Stomach (tissue), 4 donors: Measurements from ENCODE around the gene OGDH.

Source experiments
- CTCF ChIP-seq, 7 experiments: fragments of 450-650 bp in 4 of 7; fragments of 200-600 bp in 3 of 7; sonication (generic) in 3 of 7; IDR thresholded peaks; one replicate each; pipeline ENCODE4 v1.5.1; 2016 to 2019; ENCODE audit warnings: antibody characterized with exemption in 7 of 7, control low read depth in 2 of 7, mild to moderate bottlenecking in 1 of 7
- POLR2A ChIP-seq, 4 donors: fragments of 450-650 bp; IDR thresholded peaks; one replicate each; pipeline ENCODE4 v1.6.1; 2016; ENCODE audit warnings: antibody characterized with exemption in 4 of 4, control low read depth in 2 of 4, mild to moderate bottlenecking in 1 of 4, moderate library complexity in 1 of 4

GRCh38 chr7:44698046-44698580, 91.7 kb downstream of the OGDH start:
- no peak for TF ChIP-seq CTCF (IDR thresholded peaks at IDR 0.05)
- no peak for TF ChIP-seq POLR2A (IDR thresholded peaks at IDR 0.05)
